Stimulated activated CD4-positive, alpha-beta T cell treated with anti-CD3 and anti-CD28 coated beads, Interleukin-1b, Interleukin-23, amount 100 ng/mL, for 24 hours (primary cell): ENCODE results near the gene C3orf33.

ENCODE experiments used
- DNase-seq, 4 experiments: peaks; one replicate each; pipeline ENCODE4 v3.0.0-alpha.2; 2020; ENCODE audit warnings: low read depth in 4 of 4, low spot score in 1 of 4

Gene C3orf33

GRCh38 chr3:155743606-155744005, 62.5 kb downstream of the C3orf33 start:
- DNase-seq: no peak

DNA sequence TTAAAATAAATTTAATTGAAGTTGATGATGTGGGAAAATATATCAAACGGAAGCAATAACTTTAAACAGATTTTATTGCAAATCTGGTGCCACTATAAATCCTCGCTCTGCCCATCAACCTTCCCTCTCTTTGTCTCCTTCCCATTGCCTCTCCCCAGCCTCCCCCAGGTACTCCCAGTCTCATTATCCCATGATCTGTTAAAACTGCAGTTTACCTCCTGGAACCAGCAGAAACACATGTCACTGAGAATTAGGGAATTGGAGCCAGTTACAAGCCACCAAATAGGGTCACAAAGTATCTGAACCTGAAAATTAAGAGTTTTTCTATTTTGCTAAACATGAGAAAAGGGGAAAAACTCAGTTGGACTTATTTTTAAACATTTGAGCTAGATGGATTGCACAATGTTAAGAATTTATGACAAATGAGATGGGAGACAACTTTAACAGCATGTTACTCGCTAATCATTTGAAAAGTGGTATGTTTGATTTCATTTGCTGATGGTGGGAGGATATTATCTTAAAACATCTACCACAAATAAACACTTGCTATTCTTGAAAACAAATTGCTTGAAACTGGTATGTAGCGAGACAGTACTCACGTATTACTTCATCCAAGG, 63.6 kb downstream of the C3orf33 start:
- no peak for DNase-seq

DNA sequence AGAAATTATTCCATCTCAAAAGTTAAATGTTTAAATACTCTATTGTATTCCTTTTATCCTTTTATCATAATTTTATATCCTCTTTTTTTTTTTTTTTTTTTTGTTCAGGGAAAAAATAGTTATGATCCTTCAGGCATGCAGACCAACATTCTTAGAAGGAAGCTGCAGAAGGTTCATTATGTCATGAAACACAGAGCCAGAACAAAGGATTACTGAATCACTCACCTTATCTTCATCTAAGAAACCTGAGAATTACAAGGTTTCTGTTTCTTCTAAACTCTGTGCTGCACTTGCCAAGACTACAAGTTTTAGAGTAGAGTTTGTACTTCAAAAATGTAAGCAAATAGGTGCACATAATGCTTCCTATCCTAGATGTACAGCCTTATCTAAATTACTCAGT, 64.5 kb downstream of the C3orf33 start:
- no peak for DNase-seq

DNA sequence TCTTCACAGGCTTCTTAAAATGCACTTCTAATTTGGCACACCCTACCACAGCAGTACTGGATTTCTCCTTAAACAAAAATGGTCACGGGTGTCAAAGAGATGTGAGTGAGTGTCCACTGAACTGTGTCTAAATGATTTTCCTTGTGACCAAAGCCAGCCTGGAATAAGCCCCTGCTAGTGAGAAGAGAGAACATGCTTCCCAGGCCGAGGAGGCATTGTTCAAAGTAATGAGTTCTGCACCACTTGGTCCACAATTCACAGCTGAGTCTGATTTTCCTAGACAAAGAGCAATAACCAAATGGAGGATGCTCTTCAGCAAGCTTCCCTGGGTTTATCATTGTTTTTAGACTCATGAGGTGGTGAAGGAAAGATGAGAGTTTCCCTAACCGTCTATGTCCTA, 65.0 kb downstream of the C3orf33 start:
- no peak for DNase-seq

GRCh38 chr3:155739154-155739553, 66.9 kb downstream of the C3orf33 start:
- DNase-seq: no peak

GRCh38 chr3:155738580-155739076, 67.5 kb downstream of the C3orf33 start:
- no peak for DNase-seq

- DNase-seq: no peak
These were observed 68.1 kb downstream of the C3orf33 start for GRCh38 chr3:155737844-155738460.

DNA sequence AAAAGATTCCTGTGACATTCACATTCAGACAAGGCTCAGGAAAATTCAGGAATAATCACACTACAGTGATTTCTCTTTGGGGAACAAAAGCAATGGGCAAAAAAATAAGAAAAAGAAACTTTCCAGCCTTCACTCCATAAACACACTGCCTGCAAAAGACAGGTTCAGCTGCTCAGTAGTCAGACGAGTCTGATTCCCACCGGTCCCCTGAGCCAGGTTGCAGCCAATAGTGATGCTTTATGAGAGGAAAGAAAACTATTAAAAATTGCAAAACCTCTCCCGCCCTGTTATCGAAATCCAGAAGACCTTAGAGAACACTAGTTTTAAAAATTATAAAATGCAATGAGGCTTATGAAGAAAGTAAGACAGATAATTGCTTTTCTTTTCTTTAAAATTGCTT, 69.7 kb downstream of the C3orf33 start:
- no peak for DNase-seq

- no peak for DNase-seq
These were observed 75.2 kb downstream of the C3orf33 start for GRCh38 chr3:155730843-155731242.

DNA sequence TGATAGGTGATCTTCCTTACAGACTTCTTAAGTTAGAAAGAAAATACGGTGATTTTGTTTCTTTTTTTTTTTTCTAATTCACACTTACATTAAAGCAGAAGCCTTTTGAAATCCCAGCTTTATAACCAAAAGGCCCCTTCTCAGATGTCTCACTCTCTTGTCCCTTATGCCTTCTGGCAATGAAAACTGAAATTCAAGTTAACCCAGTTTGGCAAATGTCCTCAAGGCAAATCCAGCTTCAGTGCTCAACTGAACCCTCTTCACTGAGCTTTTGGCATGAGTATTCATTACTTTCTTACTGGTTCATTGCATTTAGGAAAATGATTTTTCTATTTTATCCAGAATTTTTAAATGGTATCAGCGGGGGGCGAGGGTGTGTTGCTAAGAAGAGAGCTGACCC, 78.2 kb downstream of the C3orf33 start:
- no peak for DNase-seq

- DNase-seq: no peak
These were observed 91.8 kb downstream of the C3orf33 start for GRCh38 chr3:155714295-155714718.
